Measurements from ENCODE around the gene PCED1B. TPM values are rescaled to one million over a fixed set of nuclear protein-coding genes. Genes with fewer than 3 reads are reported as not detected.
"Not testable (repeated sequence)": the region's sequence is repeated elsewhere in the genome, so short reads cannot be mapped to it uniquely, and the experiment has no call there.

PCED1B gene
- polyA plus RNA-seq, 1 donor from 2014 or later, result 34.0 TPM

DNA sequence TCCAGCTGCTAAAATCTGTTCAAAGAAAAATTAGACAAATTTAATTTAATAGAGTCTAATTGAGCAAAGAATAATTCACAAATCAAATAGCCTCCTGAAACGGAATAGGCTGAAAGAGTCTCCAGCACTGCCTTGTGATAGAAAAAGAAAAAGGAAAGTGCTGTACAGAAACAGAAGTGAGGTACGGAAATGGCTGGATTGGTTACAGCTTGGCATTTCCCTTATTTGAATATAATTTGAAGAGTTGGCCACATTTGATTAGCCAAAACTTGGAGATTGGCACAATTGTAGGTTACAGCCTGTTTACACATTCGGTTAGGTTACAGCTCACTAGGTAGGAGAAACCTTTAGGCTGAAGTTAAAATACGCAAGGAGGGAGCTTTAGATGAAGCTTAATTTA lies 24.8 kb upstream of the PCED1B start:
- Mint-ChIP-seq H3K4me1 (no peaks in the 10 kb centered on the region), H3K9me3 (peaks cover 0 to 19% (median 11%) of the 10 kb centered on the region in 3 donors), H3K4me3 (no peak overlapping the region), H3K27ac (no peak overlapping the region), H3K27me3 (no peaks in the 10 kb centered on the region), H3K36me3 (no peaks in the 10 kb centered on the region)

DNA sequence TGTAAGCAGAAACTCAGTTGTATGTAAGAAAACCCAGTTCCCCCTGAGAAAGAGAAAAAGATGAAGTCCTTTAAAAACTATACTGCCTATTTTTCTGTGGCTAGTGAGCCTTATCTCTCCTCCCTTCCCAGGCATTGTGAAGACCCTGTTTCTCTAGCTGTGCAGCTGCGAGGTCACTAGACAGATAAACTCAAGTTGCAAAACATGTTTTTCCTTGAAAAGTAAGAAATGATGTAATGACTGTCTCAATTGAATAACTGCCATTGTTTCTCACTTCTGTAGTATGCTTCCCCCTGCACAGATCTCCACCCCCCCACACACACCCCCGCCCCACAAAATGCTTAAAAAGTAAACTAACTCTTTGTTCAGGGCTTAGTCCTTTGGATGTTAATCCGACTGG lies 23.6 kb upstream of the PCED1B start:
- not testable (repeated sequence) for H3K4me1 Mint-ChIP-seq, H3K36me3 Mint-ChIP-seq, H3K4me3 Mint-ChIP-seq, H3K27ac Mint-ChIP-seq, H3K27me3 Mint-ChIP-seq
- peaks cover 0 to 17% (median 7%) of the 10 kb centered on the region in 3 donors for H3K9me3 Mint-ChIP-seq

DNA sequence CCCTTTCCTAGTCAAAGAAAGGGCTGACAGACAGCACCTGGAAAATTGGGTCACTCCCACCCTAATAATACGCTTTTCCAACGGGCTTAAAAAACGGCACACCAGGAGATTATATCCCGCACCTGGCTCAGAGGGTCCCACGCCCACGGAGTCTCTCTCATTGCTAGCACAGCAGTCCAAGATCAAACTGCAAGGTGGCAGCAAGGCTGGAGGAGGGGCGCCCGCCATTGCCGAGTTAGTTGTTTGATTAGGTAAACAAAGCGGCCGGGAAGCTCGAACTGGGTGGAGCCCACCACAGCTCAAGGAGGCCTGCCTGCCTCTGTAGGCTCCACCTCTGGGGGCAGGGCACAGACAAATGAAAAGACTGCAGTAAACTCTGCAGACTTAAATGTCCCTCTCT lies 22.5 kb upstream of the PCED1B start:
- H3K9me3 Mint-ChIP-seq, result peaks cover 0 to 10% (median 2%) of the 10 kb centered on the region in 3 donors
- H3K27ac Mint-ChIP-seq, H3K36me3 Mint-ChIP-seq, H3K27me3 Mint-ChIP-seq, H3K4me1 Mint-ChIP-seq, H3K4me3 Mint-ChIP-seq: not testable (repeated sequence)

DNA sequence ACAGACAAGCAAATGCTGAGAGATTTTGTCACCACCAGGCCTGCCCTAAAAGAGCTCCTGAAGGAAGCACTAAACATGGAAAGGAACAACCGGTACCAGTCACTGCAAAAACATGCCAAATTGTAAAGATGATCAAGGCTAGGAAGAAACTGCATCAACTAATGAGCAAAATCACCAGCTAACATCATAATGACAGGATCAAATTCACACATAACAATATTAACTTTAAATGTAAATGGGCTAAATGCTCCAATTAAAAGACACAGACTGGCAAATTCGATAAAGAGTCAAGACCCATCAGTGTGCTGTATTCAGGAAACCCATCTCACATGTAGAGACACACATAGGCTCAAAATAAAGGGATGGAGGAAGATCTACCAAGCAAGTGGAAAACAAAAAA lies 20.8 kb upstream of the PCED1B start:
- not testable (repeated sequence) for H3K4me3 Mint-ChIP-seq, H3K36me3 Mint-ChIP-seq, H3K9me3 Mint-ChIP-seq, H3K27me3 Mint-ChIP-seq, H3K4me1 Mint-ChIP-seq, H3K27ac Mint-ChIP-seq

DNA sequence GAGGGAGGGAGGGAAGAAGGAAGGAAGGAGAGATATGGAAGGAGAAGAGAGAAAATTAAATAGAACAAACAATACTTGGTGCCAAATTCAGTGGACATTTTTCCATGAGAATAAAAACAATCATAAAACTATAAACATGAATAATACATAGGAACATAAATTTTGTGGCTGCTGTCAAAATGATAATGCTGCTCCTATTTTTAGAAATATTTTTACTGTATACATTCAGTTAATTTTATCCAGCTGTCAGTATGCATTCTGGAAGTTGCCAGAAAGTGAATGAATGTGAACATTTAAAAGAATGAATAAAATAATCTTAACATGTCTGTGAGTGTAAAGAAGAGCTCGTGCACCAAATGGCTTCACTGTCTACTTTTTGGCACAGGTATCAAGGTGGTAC lies 13.9 kb upstream of the PCED1B start:
- no peaks in the 10 kb centered on the region for H3K36me3 Mint-ChIP-seq
- peak overlapping the region in 1 of 3 donors; percentile 31 for H3K27ac Mint-ChIP-seq
- peaks cover 0 to 2% (median 0%) of the 10 kb centered on the region in 3 donors for H3K9me3 Mint-ChIP-seq
- no peak overlapping the region for H3K4me3 Mint-ChIP-seq
- H3K4me1 Mint-ChIP-seq, result peaks cover 0 to 3% (median 2%) of the 10 kb centered on the region in 3 donors
- H3K27me3 Mint-ChIP-seq, result no peaks in the 10 kb centered on the region

DNA sequence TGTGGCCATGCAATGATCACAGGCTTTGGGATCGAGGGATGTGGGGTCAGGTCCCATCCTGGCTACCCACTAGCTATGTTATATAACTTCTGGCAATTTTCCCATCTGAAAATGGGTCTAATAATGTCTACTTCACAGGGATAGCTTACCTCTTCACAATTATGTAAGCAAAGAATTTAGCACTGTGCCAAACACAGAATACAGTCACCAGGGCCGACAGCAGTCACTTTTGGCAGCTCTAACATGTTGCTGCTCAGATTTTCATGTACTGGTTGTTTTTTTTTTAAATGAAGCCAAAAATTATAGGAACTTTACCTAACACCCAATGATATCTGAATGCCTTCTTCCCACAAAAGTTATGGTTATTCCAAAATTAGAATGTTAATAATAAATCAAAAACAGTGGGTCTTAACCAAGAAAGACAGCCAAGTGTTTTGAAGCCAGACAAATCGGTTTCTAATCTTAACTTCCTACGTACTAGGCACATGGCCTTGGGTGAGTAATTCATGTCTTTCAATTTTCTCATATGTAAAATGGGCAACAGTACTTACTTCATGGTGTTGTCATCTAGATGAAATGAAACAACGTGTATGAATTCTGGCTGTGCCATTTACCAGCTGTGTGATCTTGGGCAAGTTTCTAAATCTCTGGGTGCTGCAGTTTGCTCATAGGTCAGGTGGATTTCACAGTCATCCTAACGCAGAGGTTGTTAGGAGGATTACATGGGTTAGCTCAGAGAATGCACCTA lies 13.0 kb upstream of the PCED1B start:
- Mint-ChIP-seq H3K9me3 (peaks cover 0 to 2% (median 0%) of the 10 kb centered on the region in 3 donors), H3K36me3 (peaks cover 1% of the 10 kb centered on the region), H3K4me3 (no peak overlapping the region), H3K27ac (no peak overlapping the region), H3K27me3 (no peaks in the 10 kb centered on the region), H3K4me1 (peaks cover 0 to 4% (median 3%) of the 10 kb centered on the region in 3 donors)

DNA sequence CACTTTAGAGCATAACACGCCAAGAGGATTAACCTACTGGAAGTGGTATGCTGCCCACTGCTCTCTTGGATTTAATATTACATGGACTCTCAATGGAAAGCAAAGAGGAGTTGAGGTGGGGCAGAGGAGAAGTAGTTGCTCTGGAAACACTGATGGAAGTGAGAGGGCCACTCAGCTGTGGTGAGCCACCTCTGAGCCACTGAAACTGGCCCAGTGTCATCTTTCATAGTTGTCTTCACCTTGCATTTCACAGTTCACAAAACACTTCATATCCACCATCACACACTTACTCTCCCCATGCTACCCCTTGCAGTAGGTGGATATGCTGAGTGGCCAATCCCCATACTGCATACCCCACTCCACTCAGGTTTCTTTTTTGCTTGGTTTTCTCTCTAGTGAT lies 12.2 kb upstream of the PCED1B start:
- peaks cover 1% of the 10 kb centered on the region for H3K36me3 Mint-ChIP-seq
- H3K9me3 Mint-ChIP-seq, result peaks cover 0 to 2% (median 0%) of the 10 kb centered on the region in 3 donors
- no peak overlapping the region for H3K4me3 Mint-ChIP-seq
- no peaks in the 10 kb centered on the region for H3K27me3 Mint-ChIP-seq
- peaks cover 0 to 4% (median 3%) of the 10 kb centered on the region in 3 donors for H3K4me1 Mint-ChIP-seq
- H3K27ac Mint-ChIP-seq, result no peak overlapping the region

DNA sequence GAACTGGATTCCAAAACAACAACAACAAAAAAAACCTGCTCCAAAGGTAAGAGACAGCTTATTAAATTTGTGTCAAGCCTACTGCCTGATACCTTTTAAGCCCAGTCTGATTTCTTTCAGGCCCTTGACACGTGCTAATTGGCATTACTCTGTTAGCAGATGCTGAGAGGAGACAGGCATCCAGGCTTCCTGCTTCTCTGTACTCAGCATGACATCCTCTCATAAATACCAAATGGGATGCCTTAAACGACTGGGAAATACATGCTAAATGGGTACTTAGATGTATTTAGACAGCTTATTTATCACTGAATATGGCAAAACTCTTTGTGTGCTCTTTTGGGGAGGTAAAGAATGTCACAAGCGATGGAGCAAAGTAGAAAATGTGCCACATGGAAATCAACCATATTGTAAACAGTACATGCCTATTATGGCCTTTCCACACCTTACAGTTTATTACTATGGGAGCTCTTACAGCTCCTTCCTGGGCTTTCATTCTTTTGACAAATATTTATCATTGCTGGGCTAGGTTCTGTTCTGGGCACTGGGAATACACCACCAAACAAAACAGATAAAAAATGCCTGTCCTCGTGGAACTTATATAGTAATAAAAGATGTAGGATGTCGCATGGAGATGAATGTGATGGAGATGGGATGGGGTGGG lies 11.5 kb upstream of the PCED1B start:
- Mint-ChIP-seq H3K4me3 (no peak overlapping the region), H3K4me1 (peaks cover 0 to 4% (median 3%) of the 10 kb centered on the region in 3 donors), H3K36me3 (peaks cover 1% of the 10 kb centered on the region), H3K27ac (peak overlapping the region in 1 of 3 donors; percentile 9), H3K9me3 (peaks cover 0 to 2% (median 0%) of the 10 kb centered on the region in 3 donors), H3K27me3 (no peaks in the 10 kb centered on the region)

DNA sequence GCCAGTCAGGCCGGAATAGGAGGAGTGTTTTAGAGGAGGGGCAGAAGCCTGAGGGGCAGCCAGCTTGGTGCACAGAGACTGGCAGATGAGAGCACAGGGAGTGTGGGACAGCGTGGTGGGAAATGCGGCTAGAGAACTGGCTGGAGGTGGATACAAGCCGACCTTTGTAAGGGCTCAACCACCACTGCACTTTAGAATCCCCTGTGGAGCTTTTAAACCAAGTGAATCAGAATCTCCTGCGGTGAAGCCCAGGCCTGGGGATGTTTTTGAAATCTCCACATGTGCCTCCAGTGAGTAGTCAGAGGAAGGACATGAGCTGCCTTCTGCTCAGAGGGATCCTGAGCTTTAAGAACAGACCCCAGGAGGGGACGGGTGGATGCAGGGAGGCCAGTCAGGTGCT lies 10.9 kb upstream of the PCED1B start:
- peaks cover 1% of the 10 kb centered on the region for H3K36me3 Mint-ChIP-seq
- H3K27ac Mint-ChIP-seq, result no peak overlapping the region
- peaks cover 0 to 4% (median 3%) of the 10 kb centered on the region in 3 donors for H3K4me1 Mint-ChIP-seq
- H3K9me3 Mint-ChIP-seq, result no peaks in the 10 kb centered on the region
- no peaks in the 10 kb centered on the region for H3K27me3 Mint-ChIP-seq
- H3K4me3 Mint-ChIP-seq, result no peak overlapping the region

DNA sequence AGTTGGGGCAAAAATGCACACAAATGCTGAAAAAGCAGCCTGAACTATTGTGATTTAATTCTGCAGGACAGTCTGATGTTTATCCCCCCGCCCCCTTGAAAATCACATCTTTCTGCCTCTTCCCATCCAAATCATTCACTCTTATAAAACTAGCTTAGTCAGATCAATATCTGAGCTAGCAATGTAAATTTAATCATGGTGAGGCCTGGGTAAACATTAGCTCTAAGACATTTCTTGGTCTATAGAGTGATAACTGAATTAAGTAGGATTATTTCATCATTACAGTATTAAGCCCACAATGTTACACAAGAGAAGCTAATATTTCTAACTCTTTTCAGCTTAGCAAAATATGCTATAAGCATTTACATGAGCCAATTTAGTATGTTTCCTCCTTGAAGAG lies 9.1 kb upstream of the PCED1B start:
- no peaks in the 10 kb centered on the region for H3K27me3 Mint-ChIP-seq
- H3K4me3 Mint-ChIP-seq, result no peak overlapping the region
- H3K36me3 Mint-ChIP-seq, result peaks cover 1% of the 10 kb centered on the region
- H3K27ac Mint-ChIP-seq, result no peak overlapping the region
- H3K4me1 Mint-ChIP-seq, result peaks cover 0 to 4% (median 3%) of the 10 kb centered on the region in 3 donors
- no peaks in the 10 kb centered on the region for H3K9me3 Mint-ChIP-seq

DNA sequence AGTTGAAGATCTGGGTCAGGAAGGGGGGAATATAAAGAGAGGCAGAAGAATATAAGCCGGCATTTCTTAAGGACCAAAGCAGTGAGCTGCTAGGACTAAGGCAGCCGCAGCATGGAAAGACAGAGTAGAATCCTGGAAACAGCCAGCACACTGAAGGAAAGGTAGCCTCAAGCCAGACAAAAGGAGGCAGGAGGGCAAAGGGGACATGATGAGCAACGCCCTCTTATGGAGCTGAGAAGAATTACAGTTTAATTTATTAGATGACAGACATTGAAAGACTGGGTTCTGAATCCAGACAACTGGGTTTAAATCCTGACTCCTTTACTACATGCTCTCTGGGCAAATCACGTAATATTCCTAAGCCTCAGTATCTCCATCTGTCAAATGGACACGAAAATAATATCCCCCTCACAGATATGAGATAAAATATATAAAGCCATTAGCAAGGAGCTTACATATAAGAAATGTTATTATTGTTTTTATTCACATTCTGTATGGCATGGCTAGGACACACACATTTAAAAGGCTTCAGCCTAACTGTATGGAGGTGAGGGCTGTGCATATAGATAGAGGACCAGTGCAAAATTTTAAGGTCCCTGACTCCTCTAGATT lies 8.1 kb upstream of the PCED1B start:
- no peak overlapping the region for H3K27ac Mint-ChIP-seq
- no peaks in the 10 kb centered on the region for H3K27me3 Mint-ChIP-seq
- H3K9me3 Mint-ChIP-seq, result no peaks in the 10 kb centered on the region
- H3K36me3 Mint-ChIP-seq, result peaks cover 1% of the 10 kb centered on the region
- H3K4me1 Mint-ChIP-seq, result peaks cover 1 to 4% (median 4%) of the 10 kb centered on the region in 3 donors
- H3K4me3 Mint-ChIP-seq, result no peak overlapping the region

DNA sequence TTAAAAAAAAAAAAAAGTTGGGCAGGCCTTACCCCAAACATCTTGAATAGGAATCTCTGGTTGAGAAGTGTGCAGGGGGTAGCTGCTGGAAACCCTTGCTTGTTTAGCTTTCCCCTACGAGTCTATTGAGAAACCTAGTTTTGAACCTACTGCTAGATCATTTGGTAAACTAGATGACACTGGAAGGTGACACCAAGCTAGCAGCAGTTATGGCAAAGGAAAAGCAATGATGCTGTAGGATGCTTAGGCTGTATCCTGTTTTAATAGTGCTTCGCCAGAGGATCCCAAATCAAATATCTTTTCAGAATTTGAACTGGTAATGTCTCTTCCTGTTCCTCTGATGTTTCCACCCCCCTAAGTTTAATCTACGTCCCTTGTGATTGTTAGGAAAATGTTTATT lies 5.5 kb upstream of the PCED1B start:
- Mint-ChIP-seq H3K4me3 (no peak overlapping the region), H3K4me1 (peaks cover 14 to 19% (median 17%) of the 10 kb centered on the region in 3 donors), H3K36me3 (peaks cover 1% of the 10 kb centered on the region), H3K9me3 (no peaks in the 10 kb centered on the region), H3K27me3 (no peaks in the 10 kb centered on the region), H3K27ac (no peak overlapping the region)

DNA sequence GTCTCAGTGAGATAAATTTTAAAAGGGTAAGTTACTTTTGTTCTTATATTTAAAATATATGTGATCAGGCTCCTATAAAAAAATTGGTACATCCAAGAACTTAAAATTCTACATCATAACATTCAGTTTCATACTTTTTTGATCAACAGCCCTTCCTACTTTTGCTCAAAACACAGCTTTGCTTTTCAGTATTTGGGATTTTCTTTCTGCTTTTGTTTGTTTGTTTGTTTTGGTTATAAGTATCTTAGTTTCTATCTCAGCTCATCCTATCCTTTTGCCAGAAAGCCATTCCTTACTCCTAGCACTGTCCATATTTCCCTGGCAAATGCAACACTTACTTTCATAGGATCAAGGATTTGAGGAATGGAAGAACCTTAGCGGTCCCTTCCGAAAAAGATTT lies 4.7 kb upstream of the PCED1B start:
- H3K4me3 Mint-ChIP-seq, result peak overlapping the region in 1 of 4 donors; percentile 32
- H3K27ac Mint-ChIP-seq, result no peak overlapping the region
- peaks cover 1% of the 10 kb centered on the region for H3K36me3 Mint-ChIP-seq
- no peaks in the 10 kb centered on the region for H3K27me3 Mint-ChIP-seq
- no peaks in the 10 kb centered on the region for H3K9me3 Mint-ChIP-seq
- peaks cover 19 to 23% (median 22%) of the 10 kb centered on the region in 3 donors for H3K4me1 Mint-ChIP-seq

DNA sequence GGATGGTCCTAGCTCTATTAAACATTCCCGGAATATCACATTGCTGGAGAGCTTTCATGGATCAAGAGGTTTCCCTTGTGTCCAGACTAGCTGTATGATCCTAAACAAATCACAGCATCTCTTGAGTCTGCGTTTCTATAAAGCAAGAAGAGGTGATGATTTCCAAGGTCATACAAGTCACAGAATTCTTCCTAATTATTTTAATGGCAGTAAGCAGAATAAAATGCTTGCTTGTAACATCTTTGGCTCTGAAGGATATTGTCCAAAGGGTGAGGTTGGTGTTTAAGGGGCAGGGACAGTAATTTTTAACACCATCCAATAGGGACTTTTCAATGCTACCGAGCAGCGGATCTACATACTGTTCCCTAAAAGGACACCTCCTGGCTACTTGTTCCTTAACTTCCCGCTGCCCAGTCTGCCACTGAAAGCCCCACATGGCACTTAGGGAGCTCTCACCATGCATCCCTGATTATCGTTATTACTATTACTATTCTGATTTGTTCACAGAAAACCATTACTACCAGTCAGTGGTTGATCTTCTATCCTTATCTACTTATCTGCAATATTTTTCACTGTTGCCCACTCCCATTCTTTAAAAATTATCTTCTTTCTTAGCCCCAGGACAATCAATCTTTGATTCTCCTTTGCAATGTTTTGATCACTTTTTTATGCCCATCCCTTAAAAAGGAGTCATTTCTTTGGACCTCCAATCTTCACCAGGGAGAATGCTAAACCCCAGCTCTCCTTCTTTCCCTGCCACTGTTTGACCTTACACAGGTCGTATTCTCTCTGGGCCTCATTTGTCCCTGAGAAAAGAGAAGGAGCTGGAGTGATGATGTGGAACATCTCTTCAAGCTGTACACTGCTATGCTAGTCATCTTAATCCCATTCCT lies 4.0 kb upstream of the PCED1B start:
- H3K27ac Mint-ChIP-seq, result no peak overlapping the region
- peaks cover 1% of the 10 kb centered on the region for H3K36me3 Mint-ChIP-seq
- no peaks in the 10 kb centered on the region for H3K27me3 Mint-ChIP-seq
- H3K9me3 Mint-ChIP-seq, result no peaks in the 10 kb centered on the region
- H3K4me3 Mint-ChIP-seq, result peak overlapping the region in 1 of 4 donors; percentile 32
- H3K4me1 Mint-ChIP-seq, result peaks cover 22 to 23% (median 23%) of the 10 kb centered on the region in 3 donors
